HCEC 1CT (cell line): ENCODE results near the gene SRGAP1.
"Not testable (repeated sequence)": the region's sequence is repeated elsewhere in the genome, so short reads cannot be mapped to it uniquely, and the experiment has no call there.

Experiments used
- DNase-seq: peaks from one replicate; pipeline ENCODE4 v3.0.0-alpha.2; 2017

SRGAP1 gene

DNA sequence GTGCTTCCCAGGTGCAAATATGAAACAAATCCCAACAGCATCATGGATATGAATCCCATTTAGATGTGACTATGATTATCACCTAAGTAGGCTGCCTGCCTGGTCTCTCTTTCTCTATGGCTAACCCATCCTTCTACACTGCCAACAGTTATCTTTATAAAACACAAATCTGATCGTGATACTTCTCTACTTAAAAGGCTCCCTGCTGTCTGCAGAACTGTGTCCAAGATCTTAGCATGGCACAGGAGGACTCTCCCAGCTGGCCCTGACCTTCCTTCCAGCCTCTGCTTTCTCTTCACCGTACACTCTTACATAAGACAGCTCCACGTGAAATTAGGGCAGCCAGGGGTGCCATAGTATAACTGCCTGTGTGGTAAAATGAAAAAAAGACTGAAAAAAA lies 3.5 kb upstream of the SRGAP1 start:
- no peak for DNase-seq

DNA sequence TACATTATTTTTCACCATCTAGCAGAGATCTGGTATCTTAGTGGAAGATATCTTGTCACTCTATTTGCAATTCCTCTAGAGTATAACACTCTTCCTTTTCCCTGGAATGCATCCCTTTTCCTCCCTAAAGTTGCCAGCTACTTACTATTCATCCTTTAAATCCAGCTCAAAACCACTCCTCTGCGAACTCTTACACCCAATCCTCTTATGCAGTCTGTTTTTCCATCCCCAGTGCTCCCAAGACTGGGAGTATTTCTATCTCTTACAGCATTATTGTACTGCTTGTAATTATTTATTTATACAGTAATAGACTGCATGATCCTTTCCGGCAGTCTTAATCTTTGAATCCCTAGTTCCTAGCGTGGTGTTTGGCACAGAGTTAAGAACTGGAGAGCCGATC lies 2.9 kb upstream of the SRGAP1 start:
- no peak for DNase-seq

DNA sequence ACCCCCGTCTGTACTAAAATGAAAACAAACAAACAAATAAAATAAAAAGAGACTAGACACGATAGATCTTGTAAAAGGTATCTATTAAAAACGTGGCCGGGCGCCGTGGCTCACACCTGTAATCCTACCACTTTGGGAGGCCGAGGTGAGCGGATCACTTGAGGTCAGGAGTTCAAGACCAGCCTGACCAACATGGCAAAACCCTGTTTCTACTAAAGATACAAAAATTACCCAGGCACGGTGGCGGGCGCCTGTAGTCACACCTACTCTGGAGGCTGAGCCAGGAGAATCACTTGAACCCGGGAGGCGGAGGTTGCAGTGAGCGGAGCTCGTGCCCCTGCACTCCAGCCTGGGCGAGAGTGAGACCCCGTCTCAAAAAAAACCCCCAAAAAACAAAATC lies 1.8 kb upstream of the SRGAP1 start:
- DNase-seq = not testable (repeated sequence)

DNA sequence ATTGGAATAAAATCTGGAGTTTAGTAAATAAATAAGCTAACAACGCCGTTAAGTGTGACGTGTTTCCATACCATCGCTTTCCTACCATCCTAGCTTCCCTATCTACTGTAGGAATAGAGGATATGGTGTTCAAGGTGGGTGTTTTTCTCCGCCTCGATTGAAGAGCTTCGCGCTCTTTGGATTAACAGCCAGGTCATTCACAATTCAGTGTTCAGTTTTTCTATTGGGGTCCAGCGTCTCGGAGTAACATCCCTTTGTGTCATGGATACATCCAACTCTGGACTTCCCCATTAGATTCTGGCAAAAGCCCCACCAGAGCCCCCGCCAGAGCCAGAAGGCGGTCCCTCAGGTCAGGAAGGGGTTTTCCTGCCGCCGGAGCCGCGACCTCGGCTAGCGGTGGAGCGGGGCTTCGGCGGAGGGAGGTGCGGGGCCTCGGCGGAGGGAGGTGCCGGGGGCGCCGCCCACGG lies 1.2 kb upstream of the SRGAP1 start:
- no peak for DNase-seq

DNA sequence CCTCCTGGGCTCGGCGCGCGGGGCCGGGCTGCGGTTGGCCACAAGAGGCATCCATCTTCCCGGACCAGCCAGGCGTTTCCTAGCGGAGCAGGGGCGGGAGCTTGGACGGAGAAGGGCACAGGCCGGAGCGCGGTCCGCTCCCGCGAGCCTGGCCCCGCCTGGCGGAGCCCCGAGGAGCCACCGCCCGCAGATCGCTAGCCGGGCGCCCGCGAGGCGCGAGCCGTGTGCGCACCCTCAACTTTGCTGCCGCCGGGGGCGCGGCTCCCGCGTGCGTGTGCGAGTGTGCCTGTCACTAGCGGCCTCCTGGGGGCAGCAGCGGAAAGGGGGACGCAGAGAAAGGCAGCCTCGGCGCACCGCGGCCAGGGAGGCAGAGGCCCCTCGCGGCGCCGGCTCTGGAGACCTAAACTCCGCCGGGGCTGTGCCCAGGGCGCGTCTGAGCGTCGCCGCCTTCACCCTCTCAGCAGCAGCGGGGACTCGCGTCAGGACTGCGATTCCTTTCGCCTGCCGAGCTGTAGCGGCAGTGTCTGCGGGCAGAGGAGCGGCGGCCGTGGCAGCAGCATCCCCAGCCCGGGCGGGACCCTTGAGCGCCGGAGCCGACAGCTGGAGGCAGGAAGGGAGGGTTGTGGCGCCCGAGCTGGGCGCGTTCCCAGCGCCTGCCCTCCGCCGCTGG lies 644 bp upstream of the SRGAP1 start:
- DNase-seq = peak; percentile 99

DNA sequence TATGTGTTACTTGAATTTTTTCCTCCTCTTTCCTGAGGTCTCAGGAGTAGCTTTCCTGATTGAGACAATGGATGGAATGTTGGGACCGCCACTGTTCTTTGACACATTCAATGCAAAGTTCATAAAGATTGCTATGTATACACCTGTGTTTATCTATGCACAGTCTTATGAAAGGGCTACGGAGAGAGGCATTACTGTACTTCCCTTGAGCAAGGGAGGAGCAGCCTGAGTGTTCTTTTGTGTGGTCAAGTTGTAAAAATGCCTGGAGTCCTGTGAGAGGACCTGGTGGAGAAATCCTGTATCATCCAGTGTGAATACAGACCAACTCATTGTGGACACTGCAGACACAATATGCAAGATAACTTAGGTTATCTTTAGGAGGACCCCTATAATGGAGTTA lies 1.2 kb downstream of the SRGAP1 start:
- peak; percentile 59 for DNase-seq

DNA sequence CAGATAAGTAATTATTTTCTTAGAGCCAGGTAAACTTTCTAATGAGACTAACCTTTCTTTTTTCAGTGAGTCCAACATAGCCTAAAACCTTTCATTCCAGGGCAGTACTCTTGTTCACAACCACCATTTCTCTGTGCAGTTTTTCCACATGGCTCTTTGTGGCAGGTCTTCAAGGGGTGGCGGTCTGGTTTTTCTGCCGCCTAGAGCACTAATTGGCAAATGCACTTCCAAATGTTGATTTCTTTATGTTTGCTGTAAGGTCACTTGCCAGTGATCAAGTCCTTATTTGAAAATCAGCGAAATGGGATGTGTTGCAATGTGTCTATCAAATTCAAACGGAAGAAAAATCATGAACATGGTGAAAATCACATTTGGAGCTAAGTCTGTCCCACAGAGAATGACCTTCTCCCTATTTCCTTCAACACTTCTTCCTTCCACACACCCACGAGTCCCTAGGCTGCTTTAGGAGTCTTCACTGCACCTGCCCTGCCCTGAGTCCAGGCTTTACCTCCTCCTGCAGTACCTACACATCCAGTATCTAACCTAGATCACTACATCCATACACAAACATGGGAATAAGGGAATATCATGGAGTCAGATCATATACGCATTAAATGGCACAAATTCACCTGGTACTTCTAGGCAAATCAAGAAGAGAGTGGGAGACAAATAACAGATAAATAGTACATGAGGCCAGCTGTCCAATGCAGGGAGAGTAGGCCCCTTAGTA lies 1.9 kb downstream of the SRGAP1 start:
- DNase-seq = no peak

DNA sequence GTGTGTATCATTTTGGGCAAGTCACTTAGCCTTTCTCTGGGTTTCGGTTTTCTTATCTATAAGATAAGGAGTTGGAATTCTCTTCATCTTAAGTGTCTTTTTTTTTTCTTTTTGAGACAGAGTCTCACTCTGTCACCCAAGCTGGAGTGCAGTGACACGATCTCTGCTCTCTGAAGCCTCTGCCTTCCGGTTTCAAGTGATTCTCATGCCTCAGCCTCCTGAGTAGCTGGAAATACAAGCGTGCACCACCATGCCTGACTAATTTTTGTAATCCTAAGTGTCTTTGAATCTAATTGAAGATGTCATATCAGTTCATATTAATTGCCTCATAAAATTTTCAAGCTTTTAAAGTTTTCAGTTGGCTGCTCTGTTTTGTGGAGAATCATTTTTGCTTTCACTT lies 4.0 kb downstream of the SRGAP1 start:
- no peak for DNase-seq

DNA sequence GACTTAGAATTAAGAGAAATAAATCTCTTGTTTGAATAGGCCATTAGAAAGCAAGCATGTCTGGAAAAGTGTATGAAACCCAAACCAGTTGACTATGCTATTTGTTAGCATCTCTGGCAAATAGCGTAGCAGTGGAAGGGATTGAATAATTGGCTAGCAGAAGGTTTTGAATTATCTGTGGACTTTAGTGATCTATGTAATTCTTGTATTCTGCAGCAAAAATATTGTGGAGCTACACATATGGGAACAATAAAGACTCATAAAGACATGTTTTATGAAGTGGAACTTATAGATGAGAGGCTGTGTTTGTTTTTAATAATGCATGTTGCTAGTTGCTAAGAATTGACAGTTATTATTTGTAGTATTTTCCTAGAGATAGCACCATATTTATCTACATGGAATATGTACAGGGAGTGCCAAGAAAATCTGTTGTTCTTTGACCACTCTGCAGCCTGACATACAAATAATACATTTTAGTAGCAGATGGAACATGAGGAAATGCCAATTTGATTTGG lies 4.7 kb downstream of the SRGAP1 start:
- no peak for DNase-seq

DNA sequence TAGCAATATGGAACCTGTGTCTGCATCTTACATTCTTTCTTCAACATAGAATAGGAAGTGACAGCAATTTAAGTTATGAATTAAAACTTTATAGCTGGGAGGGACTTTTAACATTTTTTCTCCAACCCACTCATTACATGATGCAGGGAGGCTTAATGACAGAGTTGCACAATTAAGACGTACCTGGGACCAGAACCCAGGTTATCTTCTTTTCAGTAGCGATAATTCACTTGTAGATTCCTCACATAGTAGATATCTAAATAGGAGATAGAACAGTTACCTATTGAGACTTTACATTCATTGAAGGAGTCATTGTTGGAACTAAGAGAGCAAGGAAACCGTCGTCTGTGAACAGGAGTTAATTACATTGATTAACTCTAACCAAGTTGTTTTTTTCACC lies 5.1 kb downstream of the SRGAP1 start:
- no peak for DNase-seq

DNA sequence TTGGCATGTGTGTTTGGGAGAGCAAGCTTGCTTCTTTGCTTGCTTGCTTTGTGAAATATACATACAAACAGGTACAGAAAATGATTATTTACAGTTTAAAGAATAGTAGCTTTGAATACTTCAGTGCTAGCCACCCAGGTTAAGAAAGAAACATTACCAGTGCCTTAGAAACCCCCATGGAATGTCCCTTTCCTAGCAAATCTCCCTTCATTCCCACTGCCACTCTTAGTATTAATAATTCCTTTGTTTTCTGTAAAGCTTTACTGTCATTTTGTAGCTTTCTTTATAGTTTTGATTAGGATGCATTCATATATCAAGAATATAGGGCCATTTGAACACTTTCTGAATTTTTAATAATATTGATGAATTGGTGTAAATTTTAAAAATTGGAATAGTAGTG lies 9.5 kb downstream of the SRGAP1 start:
- no peak for DNase-seq

DNA sequence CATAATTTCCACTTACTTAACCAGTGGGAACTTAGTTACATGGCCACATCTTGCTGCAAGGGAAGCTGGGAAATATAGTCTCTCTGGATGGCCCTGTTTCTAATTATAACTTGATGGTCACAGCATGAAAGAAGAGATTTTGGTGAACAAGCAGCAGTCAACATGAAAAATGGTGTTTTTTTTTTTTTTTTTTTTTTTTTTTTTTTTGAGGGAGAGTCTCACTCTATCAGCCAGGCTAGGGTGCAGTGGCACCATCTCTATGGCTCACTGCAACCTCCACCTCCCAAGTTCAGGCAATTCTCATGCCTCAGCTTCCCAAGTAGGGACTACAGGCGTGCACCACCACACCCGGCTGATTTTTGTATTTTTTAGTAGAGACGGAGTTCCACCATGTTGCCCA lies 10.8 kb downstream of the SRGAP1 start:
- DNase-seq = no peak

DNA sequence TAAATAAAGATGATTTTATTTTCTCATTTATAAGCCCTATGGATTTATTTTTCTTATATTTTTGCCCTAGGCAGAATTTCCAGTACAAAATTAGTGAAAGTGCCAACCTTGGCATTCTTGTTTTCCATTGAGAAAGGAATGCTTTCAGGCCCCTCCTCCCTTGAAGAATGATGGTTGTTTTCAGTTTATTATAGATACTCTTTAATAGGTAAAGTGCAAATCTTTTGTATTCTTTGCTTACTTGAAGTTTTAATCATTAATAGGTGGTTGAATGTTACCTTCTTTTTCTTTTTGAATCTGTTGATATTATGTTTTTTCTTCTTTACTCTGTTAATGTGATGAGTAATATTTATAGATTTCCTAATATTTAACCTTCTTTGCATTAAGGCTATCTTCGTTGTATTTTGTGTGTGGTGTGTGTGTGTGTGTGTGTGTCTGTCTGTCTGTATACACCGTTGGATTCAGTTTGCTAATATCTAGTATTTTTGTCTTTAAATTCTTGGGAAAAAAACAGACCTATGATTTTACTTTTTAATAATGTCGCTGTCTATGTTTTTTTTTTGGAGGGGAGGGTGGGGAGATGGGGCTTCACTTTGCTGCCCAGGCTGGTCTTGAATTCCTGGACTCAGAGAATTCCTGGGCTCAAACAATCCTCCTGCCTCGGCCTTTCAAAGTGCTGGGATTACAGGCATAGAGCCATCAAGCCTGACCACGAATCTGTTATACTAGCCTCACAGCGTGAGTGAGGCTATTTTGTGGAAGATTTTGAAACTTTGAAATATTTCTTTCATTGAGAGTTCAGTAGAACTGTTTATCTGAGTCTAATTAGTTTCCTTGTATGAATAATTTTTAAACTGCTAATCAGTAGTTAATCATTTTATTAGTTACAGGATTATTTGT lies 13.5 kb downstream of the SRGAP1 start:
- no peak for DNase-seq

DNA sequence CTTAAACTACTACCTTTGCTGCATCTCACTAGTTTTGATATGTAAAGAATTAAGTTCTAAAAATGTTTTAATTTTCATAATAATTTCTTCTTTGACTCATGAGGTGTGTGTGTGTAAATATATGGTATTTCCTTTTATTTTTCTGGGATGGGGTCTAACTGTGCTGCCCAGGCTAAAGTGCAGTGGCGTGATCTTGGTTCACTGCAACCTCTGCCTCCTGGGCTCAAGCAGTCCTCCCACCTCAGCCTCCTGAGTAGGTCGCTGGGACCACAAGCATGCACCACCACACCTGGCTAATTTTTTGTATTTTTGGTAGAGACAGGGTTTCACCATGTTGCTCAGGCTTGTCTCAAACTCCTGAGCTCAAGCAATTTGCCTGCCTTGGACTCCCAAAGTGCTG lies 15.4 kb downstream of the SRGAP1 start:
- DNase-seq = not testable (repeated sequence)

DNA sequence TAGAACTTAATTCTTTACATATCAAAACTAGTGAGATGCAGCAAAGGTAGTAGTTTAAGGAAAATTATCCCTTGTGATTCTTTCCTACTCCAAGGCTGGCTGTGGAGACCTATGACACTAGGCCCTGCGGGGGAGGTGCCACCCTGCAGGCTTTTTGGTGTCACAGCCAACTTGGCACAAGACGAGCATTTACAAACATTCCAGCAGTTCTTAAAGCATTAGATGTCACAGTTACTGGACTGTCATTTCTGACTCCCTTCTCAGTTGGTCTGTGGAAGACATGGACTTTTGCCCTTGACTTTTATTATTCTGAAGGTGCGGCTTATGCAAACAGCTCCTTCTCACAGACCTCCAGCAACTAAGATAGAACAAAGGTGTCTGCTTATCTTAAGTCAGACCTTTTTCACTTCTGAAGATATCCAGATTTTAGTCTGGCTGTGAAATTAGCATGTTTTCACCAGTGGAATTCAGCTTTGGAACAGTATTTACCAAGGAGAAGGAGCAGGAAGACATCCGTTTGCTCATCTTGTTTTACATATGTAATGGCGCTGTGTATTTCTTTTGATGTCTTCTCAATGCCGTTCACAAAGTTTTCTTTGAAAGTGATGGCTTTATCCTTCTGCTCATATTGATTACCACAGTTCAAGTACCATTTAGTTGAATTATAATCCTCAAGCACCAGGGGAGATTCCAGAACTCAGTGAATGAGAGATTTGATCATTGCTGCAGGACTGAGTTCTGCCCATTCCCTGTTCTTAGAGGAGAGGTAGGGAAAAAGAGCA lies 17.9 kb downstream of the SRGAP1 start:
- DNase-seq = no peak

DNA sequence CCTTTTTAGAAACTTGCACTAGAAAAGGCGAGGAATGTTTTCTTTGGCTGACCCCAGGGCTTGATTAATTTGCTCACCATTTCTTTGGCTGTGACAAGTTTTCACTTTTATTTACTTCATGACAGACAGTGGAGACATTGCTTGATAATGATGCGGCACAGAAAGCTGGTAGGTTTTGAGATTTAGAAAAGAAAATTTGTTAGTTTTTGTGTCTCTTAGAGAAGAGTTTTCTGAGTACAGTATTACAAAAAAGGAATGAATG lies 18.4 kb downstream of the SRGAP1 start:
- no peak for DNase-seq

DNA sequence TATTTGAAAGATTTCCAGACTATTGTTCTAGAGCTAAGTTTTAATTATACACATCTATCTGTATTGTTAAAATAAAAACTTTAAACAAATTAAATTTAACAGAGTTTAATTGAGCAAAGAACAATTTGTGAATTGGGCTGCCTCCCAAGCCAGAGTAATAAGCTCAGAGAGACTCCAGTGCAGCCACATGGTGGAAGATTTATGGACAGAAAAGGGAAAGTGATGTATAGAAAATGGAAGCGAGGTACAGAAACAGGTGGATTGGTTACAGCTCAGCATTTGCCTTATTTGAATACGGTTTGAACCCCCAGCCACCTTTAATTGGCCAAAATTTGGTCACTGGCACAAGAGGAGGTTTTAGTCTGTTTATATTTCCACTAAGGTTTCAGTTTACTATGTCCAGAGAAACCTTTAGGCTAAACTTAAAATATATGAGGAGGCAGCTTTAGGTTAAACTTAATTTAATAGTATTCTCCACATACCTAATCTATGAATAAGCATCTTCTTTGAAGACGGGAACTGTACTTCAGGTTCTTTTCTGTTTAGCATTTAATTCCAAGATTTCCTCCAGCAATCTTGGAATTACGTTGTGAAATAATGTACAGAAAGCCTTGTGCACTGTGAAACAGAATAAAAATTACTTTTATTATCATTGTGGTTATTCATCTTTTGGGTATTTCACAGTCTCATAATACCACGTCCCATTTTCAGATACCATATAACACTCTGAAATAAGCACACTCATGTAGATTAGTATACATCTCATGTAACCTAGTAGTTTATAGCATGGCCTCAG lies 19.4 kb downstream of the SRGAP1 start:
- DNase-seq = no peak

DNA sequence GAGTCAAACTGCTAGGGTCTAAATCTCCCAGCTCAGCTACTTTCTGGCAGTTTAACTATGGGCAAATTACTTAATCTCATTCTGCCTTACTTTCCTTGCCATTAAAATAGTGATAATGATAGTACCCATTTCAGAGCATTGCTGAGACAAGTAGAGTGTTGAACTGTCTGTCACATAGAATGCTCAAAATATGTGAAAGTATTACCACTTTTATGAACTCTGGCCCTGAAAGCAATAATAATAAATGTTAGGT lies 19.9 kb downstream of the SRGAP1 start:
- DNase-seq = no peak

DNA sequence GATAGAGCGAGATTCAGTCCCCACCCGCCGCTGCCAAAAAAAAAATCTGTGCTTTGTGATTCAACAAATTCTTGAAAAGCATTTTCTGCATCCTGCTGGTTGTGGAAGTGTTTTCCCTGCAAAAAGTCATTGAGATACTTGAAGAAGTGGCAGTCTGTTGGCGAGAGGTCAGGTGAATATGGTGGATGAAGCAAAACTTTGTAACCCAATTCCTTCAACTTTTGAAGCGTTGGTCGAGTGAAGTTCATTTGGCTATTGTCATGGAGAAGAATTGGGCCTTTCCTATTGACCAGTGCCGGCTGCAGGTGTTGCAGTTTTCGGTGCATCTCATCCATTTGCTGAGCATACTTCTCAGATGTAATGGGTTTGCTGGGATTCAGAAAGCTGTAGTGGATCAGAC lies 20.9 kb downstream of the SRGAP1 start:
- no peak for DNase-seq

DNA sequence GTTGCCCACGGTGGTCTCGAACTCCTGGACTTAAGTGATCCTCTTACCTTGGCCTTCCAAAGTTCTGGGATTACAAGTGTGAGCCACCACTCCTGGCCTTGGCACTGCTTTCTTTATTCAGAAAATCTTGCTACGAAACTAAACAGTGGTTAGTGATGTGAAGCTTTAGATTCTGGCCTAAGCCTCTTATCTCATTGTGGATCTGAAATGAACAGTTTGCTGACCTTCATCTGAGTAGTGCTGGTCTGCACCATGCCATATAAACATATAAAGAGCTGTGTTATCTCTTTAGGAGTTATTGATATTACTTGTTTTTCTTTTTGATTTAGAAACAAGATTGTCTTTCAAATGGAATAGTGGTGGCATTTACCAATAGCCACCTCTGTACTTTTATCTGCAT lies 22.6 kb downstream of the SRGAP1 start:
- no peak for DNase-seq

DNA sequence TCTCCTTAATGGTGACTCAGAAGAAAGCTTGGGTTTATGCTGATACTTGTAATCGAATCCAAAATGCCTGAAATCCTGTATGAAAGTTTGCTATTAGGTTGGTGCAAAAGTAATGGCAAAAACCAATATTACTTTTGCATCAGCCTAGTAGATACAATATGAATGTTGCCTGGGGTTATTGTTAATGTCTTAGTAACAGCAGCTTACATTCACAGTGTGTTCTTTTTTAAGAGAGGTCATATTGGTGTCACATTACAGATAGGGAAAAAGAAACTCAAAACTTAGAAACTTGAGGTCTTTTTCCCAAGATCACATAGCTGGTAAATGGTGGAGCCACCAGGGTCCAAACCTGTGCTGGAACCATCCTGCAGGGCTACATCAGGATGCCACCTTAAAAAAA lies 25.2 kb downstream of the SRGAP1 start:
- no peak for DNase-seq

DNA sequence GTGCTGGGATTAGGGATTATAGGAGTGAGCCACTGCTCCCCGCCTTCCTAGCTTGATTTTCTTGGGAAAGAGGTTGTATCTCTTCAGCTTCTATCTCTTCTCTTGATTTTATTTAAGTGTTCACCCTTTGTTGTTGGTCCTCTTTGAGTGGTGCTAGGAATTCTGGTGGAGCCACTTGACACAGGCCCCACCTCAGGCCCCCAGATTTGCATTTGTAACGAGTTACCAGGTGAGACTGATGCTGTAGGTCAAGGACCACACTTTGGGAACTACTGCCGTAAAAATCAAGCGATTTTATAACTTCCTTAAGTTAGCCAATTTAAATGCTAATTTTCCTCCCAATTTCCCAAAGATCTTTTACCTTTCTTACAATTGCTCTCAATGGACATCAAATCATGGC lies 26.3 kb downstream of the SRGAP1 start:
- no peak for DNase-seq
